Prostate gland (tissue), 2 donors: Measurements from ENCODE around the gene BAIAP3. TPM values are rescaled to one million over a fixed set of nuclear protein-coding genes. Genes with fewer than 3 reads are reported as not detected.

Experiments
- DNase-seq: peaks from one replicate; pipeline ENCODE4 v3.0.0-alpha.2; 2019; ENCODE audit warnings: low spot score
- H3K27ac ChIP-seq, 2 donors: fragments of 200-600 bp; sonication (generic); 2 replicates each; pipeline ENCODE4 v1.5.1; 2017 to 2019
- H3K27me3 ChIP-seq: fragments of 200-600 bp; sonication (generic); replicated peaks from 2 replicates; pipeline ENCODE4 v1.5.1; 2019; ENCODE audit not compliant: insufficient read depth
- H3K36me3 ChIP-seq, 2 donors: fragments of 200-600 bp; sonication (generic); 1 replicate in 1 of 2; 2 replicates in 1 of 2; pipeline versions ENCODE4 v1.5.1 to v1.8.1; 2017 to 2019
- H3K4me1 ChIP-seq: fragments of 200-600 bp; sonication (generic); replicated peaks from 2 replicates; pipeline ENCODE4 v1.5.1; 2019
- H3K4me3 ChIP-seq, 2 donors: fragments of 200-600 bp; sonication (generic); 2 replicates each; pipeline ENCODE4 v1.5.1; 2017 to 2019
- H3K9me3 ChIP-seq: fragments of 200-600 bp; sonication (generic); 2 replicates; pipeline ENCODE4 v1.5.1; 2017
- CTCF ChIP-seq, 4 experiments: fragments of 200-600 bp in 2 of 4; fragments of 450-650 bp in 2 of 4; sonication (generic) in 2 of 4; IDR thresholded peaks; 1 replicate in 3 of 4; 2 replicates in 1 of 4; pipeline ENCODE4 v1.5.1; 2016 to 2019; ENCODE audit warnings: antibody characterized with exemption in 4 of 4, mild to moderate bottlenecking in 2 of 4, moderate library complexity in 2 of 4
- POLR2A ChIP-seq: fragments of 450-650 bp; IDR thresholded peaks from one replicate; pipeline ENCODE4 v1.6.1; 2016; ENCODE audit warnings: antibody characterized with exemption, mild to moderate bottlenecking
- POLR2AphosphoS5 ChIP-seq: sonication (generic); formaldehyde crosslinking; IDR thresholded peaks from one replicate; pipeline ENCODE4 v1.6.1; 2017; ENCODE audit warnings: antibody characterized with exemption
- WGBS: methylation state at CpG from one replicate; pipeline ENCODE4 v1.1.5; 2018; 5-methylcytosine and 5-hydroxymethylcytosine counted together
- intact Hi-C: fragments of 100-400 bp; cut with DNase I; formaldehyde crosslinking; loops from one replicate; pipeline ENCODE4 v1.14.2; 2022
- total RNA-seq, 2 donors: library from RNA; depleted of rRNA; stranded (reverse); fragments of >200 nt; gene quantifications; one replicate each; pipeline ENCODE4 v1.1.0, GENCODE V29; 2016

Gene BAIAP3
- total RNA-seq, 2 donors from 2014 or later = 12.1 to 41.6 TPM

- Histone ChIP-seq H3K4me3 (peak overlapping the region in 1 of 2 donors; percentile 25), H3K27ac (peak overlapping the region; percentile 19 to 73), H3K27me3 (no peaks in the 10 kb centered on the region), H3K36me3 (no peaks in the 10 kb centered on the region), H3K9me3 (no peaks in the 10 kb centered on the region), H3K4me1 (peaks cover 19% of the 10 kb centered on the region)
- TF ChIP-seq CTCF (IDR thresholded peaks at IDR 0.05) (peak in 2 of 4 experiments; percentile 2 to 7), POLR2AphosphoS5 (no peak)
- no peak for DNase-seq
- intact Hi-C loops = no loop called here
- 48% methylated on average over 22 of the region's 22 CpGs for WGBS
Measured at GRCh38 chr16:1330931-1331711, 2.3 kb upstream of the BAIAP3 start.

DNA sequence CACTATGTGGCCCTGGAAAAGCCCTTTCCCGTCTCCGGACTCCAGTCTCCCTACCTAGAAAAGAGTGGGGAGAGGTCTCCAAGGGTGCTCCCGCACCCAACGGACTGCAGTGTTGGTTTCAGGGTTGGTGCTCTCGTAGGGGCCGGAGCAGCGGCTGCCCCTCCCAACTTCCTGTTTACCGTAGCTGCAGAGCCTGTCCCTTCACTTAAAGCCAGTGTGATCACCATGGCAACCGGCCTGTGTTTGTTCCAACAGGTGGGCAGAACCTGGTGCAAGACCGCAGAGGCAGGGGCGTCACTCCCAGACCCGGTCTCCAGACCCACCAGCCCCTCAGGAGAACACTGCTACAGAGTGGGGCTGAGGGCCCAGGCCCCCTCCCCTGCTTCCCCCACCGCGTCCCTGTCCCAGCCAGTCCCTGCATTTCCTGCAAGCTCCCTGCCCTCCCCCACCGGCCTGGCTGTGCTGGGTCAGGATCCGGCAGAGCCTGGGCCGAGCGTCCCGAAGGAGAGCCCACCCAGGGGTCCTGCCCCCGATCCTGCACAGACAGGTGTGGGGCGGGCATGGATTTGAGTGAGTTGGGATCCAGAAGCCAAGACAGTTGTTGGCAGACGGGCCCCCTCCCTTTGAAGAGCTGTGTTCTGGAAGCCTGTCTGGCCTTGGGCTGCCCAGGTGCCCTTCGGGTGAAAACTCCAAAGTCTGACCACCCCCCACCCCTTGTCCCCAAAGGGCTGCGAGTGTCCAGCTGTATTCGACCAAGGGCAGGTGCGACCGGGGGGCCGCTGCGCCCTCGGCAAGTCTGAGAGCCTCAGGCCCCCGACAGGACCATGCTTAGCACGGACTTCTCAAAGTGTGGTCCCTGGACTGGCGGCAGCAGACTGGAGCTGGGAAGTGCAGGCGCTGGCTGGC is 1.5 kb upstream of the BAIAP3 start:
- TF ChIP-seq POLR2A (peak; percentile 22), POLR2AphosphoS5 (peak; percentile 28), CTCF (IDR thresholded peaks at IDR 0.05) (no peak)
- Histone ChIP-seq H3K4me3 (peak overlapping the region in 1 of 2 donors; percentile 49), H3K27ac (peak overlapping the region; percentile 19 to 73), H3K4me1 (peaks cover 19% of the 10 kb centered on the region), H3K27me3 (no peaks in the 10 kb centered on the region), H3K36me3 (no peaks in the 10 kb centered on the region), H3K9me3 (no peaks in the 10 kb centered on the region)
- intact Hi-C loops = no loop called here
- peak; percentile 58 for DNase-seq
- 7% methylated on average over 31 of the region's 34 CpGs for WGBS

- 18% methylated on average over 26 of the region's 26 CpGs for WGBS
- H3K27ac ChIP-seq = peak overlapping the region in 1 of 2 donors; percentile 73
- no peaks in the 10 kb centered on the region for H3K9me3 ChIP-seq
- DNase-seq = no peak
- H3K4me3 ChIP-seq = peak overlapping the region; percentile 35 to 49
- peaks cover 19% of the 10 kb centered on the region for H3K4me1 ChIP-seq
- intact Hi-C loops = no loop called here
- H3K27me3 ChIP-seq = no peaks in the 10 kb centered on the region
- no peak for TF ChIP-seq CTCF (IDR thresholded peaks at IDR 0.05)
- TF ChIP-seq POLR2AphosphoS5 = no peak
- TF ChIP-seq POLR2A = no peak
- no peaks in the 10 kb centered on the region for H3K36me3 ChIP-seq
Measured at GRCh38 chr16:1332618-1333148, 762 bp upstream of the BAIAP3 start.

- no peak for DNase-seq
- Histone ChIP-seq H3K27ac (peak overlapping the region in 1 of 2 donors; percentile 73), H3K4me3 (peak overlapping the region; percentile 35 to 49), H3K4me1 (peaks cover 19% of the 10 kb centered on the region), H3K9me3 (no peaks in the 10 kb centered on the region), H3K27me3 (no peaks in the 10 kb centered on the region), H3K36me3 (no peaks in the 10 kb centered on the region)
- TF ChIP-seq CTCF (IDR thresholded peaks at IDR 0.05) (no peak), POLR2A (no peak), POLR2AphosphoS5 (no peak)
- 3% methylated on average over 57 of the region's 78 CpGs for WGBS
- intact Hi-C loops = no loop called here
Measured at GRCh38 chr16:1333854-1334700, 632 bp downstream of the BAIAP3 start.
